Right renal cortex interstitium (tissue), 3 donors: ENCODE data around the gene ASCC1. TPM values are rescaled to one million over a fixed set of nuclear protein-coding genes. Genes with fewer than 3 reads are reported as not detected.

Source experiments
- DNase-seq, 3 donors: peaks; one replicate each; pipeline ENCODE4 v3.0.0-alpha.2; 2013; ENCODE audit warnings: low read depth in 3 of 3, low spot score in 2 of 3
- polyA plus RNA-seq, 3 donors: library from polyadenylated mRNA; unstranded; fragments of 120-200 nt; gene quantifications; one replicate each; pipeline ENCODE4 v1.2.1, GENCODE V29; 2013; ENCODE audit not compliant: insufficient read length in 3 of 3

Gene ASCC1, protein sequence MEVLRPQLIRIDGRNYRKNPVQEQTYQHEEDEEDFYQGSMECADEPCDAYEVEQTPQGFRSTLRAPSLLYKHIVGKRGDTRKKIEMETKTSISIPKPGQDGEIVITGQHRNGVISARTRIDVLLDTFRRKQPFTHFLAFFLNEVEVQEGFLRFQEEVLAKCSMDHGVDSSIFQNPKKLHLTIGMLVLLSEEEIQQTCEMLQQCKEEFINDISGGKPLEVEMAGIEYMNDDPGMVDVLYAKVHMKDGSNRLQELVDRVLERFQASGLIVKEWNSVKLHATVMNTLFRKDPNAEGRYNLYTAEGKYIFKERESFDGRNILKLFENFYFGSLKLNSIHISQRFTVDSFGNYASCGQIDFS
- 10 to 100 TPM; 43.6 to 55.4 (median 45.8) TPM for polyA plus RNA-seq

DNA sequence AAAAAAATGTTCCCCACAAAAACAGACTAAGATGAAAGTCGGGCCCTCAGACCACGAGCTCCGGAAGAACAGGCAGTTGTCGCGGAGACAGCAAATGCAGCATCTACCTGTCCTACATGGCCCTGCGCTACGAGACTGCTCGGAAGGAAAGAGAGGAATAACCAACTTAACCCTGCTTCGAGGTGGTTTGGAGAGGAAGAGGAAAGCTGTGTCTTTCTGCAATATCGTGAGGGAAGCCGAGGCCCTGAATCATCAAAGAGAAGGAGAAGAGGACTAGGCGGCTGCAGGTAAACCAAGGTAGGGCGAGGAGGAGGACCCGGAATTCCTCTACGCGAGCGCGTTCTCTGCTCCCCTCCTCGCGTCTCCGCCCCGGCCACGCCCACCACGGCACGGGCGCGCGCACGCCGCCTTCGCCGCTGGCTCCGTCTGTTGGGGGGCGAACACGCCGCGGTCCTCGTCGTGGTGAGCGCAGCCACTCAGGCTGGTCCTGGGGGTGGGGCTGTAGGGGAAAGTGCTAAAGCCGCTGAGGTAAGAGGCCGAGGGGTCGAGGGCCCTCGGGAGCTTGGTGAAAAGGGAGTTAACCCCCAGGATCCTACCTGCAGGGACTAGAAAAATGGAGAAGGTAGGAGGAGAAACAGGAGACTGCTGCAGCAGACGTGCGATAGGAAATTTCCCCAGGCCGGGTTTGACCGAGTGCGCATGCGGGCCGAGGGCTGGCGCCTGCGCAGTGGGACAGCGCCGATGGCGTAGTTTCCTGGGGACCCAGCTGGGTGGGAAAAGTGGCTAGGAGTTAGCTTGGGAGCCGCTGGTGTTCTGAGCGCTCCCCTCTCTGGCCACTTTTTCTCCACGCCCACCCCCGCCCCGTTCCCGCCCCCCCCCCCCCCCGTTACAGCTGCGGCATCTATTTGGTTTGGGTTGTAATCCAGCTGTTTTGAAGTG lies at the start of gene ASCC1, which contains the start of gene ANAPC16:
Gene ASCC1, minus strand, starts transcription at position 666 of the 939 bp plus-strand sequence. CDS start 2,978 bp downstream, outside the sequence.
Gene ANAPC16, plus strand, starts transcription at position 402 of the 939 bp plus-strand sequence. CDS start 7,903 bp downstream, outside the sequence.
- peak; percentile 90 to 97 (median 92) for DNase-seq

DNA sequence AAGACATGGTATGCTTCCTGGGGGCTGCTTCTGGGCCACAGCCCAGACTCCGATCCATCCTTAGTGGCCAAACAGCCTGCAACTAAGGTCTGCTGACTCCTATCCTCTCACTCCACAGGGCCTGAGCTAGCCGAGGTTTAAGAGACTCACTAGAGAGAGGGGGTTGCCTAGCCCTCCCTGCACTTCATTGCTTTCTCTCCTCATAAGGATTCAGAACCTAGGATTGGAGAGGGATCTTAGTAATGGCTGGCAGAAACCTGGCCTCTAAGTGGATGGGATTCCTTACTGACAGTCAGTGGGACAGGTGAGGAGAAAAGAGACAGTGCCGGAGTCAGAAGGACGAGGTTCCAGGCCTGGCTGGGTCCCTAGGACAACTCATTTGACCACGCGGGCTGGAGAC lies 49.4 kb upstream of the ASCC1 start:
- DNase-seq: no peak

DNA sequence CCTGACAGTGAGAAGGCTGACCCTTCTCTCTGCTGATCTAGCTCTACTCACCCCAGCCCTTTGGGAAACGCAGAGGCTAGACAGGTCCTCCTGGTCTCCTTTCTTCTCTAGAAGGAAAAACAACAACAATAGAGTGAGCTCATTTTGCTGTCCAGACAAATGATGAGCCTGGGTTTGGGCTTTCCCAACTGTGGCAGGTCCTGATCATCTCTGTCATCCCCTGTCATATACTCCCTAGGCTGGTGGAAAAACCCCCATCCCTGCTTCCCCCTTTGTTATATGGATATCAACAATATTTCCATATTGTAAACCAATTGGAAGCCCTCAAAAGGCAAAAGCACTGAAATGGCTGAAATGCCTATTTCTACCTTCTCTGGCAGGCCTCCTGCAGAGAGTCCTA lies 48.5 kb upstream of the ASCC1 start:
- DNase-seq: no peak

DNA sequence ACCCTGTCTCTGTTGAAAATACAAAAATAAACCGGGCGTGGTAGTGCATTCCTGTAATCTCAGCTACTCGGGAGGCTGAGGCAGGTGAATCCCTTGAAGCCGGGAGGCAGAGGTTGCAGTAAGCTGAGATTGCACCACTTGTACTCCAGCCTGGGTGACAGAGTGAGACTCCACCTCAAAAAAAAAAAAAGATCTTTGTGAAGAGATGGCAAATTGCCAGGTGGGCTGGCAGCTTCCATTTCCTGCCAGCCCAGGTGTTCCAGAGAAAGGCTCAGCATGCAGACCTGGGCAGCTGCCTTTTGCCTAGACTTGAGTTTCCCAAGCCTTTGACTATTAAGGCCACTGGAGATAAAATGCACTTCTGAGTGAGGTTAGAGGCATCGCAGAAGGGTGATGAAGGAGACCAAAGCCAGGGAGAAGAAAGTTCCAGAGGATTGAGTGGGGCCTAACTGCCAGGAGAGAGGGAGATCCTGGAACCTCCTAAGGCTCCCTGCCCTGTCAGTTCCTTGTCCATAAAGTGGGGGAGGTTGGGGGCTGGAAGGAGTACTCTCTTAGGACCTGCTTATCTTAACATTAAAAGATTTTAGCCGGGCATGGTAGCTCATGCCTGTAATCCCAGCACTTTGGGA lies 47.7 kb upstream of the ASCC1 start:
- no peak for DNase-seq

DNA sequence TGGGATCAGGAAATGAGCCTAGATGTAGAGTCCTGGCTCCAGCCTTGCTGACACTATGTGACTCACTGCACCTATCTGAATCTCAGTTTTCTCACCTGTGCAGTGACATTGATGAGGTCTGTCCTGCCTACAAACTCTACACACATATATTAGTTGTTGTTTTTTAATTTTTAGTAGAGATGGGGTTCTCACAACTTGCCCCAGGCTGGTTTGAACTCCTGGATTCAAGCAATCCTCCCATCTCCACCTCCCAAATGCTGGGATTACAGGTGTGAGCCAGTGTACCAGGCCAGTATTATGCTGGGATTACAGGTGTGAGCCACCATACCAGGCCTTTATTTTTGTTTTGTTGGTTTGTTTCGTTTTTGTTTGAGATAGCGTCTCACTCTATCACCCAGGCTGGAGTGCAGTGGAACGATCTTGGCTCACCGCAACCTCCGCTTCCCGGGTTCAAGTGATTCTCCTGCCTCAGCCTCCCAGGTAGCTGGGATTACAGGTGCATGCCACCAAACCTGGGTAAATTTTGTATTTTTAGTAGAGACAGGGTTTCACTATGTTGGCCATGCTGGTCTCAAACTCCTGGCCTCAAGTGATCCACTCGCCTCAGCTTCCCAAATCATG lies 45.8 kb upstream of the ASCC1 start:
- DNase-seq: no peak

DNA sequence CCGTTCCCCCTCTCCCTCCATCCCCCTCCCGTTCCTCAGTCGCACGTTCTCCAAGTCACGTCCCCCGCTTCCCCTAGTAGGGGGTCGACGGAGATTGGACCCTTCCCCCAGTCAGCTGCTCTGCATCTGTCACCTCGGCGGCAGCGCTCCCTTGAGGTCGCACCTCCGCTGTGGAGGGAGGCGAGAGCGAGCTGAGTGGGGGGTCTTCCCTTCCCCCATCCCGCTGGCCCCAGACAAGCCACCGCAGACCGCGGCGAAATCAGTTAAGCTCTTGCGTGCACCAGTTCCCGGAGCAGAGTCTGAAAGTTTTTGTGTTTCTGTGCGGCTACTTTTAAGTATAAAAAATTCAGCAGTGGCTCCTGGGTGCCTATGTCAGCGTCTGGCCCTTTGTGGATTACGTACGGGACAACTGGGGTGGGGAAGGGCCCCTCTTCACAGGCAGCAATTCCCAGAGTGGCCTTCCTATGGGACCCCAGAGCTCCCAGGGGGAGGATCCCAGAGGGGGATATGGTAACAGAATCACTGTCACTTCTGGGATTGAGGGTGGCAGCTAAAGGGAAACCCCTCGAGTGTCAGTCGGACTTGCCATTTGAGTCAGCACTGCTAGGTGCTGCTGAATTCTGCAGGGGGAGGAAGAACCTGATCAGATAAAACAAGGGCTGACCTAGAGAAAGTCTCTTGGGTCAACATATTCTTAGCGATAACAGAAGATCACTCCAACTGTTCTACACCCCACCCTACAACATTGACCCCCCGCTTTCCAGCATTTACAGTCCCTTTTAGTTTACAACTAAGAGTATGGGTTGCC lies 45.1 kb upstream of the ASCC1 start:
- DNase-seq: no peak

DNA sequence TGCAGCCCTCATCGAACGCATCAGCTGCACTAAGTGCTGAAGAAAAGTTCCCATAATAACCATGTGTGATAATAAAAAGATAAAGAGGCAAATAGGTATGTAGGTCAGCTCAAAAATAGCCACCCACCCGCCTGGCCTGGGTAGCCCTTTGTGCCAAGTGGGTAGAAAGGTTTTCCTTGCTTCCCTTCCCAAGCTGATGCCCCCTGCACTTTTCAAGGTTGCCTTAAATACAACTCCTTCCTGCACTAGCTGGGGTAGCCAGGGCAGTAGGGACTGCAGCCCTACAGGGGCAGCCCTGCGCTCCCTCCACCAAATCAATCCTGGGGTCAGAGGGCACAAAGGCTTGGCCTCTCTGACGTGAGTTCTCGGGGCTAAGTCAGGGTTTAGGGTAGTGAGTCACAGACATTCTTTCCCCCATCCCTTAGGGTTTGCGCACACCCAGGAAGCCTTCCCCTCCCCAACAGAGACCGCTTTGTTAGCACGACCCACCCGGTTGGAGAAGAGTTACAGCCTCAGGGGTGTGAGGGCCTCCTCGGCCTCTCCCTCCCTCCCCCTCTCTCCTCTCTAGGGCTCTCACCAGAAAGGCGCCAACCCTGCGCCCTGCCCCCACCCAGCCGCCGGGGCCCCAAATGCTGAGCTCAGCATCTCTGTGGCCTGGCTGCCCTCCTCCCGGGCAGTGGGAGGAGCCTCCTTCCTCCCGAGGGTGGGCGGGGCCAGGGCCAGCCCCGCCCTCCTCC lies 44.3 kb upstream of the ASCC1 start:
- DNase-seq: peak in 2 of 3 donors; percentile 88 to 89

DNA sequence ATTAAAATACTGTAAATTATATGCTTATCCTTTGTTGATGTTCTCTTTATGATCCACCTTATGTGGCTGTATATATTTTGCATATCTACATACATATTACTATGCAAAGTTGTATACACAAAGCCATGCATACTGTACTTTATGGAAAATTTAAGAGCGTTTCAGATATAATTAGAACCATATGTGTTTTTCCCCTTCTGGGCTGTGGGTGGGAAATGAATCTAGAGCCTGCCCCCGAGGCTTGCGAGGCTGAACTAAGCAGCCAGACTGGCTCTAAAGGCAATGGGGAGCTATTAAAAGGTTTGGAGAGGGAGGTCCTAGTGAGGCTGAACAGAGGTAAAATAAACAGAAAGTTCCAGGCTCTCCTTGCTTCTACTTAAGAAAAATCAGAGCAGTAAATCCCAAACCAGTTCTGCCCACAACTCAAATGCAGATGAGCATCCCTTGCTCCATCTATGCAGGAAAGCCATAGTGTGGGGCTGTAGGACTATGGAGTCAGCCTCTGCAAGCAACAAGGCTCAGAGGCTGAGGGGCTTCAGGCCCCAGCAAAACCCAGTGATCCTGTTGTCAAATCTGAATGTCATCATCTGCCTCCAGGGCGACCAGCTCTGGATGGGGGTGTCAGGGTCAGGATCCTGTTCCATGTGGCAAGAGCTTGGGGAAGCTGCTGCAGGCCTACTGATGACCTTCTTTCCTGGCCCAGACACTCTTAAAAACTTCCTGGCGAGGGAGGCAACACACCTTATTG lies 43.6 kb upstream of the ASCC1 start:
- no peak for DNase-seq

DNA sequence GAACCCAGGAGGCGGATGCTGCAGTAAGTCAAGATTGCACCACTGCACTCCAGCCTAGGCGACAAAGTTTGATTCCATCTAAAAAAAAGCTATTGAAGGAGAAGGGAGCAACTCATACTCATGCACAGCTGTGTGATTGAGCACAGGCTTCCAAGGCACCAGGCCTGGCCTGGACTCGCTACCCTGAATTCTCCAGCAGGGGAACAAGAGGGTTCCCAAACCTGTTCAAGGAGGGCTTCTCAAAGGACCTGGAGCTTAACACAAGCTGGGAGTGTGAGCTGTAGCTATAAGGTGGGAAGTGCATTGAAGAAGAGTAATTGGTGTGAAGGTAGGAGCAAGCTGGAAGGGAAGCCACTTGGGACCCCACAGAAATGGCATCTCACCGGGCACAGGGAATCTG lies 42.5 kb upstream of the ASCC1 start:
- no peak for DNase-seq

DNA sequence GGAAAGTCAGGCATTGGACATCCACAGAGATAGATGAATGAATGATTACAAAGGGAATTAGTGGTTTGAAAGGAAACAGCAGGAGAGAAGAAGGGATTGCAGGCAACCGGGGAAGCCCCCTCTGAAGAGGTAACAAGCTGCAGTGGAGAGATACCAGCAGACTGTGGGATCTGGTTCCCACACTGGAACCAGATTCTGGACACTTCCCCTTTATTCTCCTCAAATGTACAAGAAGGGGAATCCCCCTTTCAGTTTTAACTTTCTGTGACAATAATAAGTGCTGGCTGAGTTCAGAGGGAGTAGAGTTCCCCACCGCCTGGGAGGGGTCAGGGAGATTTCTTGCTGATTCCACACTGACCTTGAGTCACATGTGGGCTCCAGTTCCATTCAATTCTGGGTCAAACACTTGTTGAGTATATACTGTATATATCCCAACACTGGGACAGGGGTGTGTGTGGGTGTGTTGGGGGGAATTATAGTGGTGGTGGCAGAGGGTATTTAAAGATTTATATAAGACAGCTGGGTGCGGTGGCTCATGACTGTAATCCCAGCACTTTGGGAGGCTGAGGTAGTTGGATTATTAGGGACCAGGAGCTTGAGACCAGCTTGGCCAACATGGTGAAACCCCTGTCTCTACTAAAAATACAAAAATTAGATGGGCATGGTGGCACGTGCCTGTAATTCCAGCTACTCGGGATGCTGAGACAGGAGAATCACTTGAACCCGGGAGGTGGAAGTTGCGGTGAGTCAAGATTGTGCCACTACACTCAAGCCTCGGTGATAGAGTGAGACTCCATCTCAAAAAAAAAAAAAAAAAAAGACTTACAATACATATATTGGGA lies 41.2 kb upstream of the ASCC1 start:
- DNase-seq: no peak

DNA sequence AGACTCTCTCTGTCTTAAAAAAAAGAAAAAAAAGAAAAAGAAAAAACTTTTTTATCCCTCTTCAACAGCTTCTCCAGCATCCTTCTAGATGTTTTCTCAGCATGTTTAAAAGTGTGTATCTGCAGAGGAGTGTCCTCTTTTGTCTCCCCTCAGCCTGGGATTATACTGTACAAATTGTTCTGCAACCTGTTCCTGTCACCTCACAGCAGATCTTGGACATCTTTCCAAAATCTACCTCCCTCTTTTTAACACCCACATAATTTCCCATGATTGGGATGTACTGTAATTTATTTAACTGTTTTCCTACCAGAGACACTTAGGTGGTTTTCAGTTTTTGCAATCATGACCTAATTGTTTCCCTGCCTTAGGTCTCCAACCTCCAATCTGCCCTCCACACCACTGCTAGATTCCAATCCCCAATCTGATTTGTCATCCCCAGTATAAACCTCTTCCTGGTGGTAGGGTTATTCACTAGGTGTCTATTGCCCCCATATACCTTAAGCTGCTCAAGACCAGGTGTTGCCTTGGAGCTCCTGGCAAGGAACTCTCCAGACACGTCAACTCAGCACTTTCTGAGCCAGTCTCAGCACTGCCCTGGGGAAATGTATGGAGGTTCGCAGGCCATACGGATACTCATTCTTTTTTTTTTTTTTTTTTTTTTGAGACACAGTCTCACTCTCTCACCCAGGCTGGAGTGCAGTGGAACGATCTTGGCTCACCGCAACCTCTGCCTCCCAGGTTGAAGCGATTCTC lies 40.1 kb upstream of the ASCC1 start:
- no peak for DNase-seq

DNA sequence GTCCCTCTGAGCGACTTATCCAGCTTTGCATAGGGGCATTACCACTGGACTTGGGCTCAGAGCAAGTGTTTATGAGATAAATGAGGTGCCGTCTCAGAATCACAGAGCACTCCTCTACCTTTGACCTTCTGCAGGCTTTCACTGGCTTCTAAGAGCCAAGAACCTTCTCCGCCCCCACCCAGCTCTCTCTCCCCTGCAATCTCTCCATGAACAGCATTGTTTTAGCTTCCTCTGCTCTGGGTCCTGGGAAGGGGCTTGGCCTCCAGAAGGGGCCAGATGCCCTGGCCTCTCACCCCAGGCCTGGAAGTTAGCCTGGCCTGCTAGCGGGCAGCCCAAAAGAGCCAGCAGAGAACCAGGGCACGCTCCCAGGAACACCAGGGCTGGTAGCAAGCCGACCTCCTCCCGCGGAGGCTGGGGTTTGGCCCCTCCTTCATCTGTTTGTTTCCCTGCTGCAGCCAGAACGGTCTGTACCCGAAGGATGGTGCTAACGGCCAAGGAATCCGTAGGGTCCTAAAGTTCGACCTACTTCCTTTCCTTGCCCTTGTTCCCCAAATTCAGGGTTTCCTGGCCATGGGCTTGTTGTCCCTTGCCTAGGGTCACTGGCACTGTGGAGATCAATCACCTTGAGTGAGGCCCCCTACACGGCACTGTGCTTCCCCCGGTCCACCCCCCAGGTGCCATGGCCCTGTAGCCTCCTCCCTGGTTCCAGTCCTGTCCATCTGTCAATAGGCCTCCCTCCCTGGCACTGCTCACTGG lies 38.9 kb upstream of the ASCC1 start:
- DNase-seq: no peak

DNA sequence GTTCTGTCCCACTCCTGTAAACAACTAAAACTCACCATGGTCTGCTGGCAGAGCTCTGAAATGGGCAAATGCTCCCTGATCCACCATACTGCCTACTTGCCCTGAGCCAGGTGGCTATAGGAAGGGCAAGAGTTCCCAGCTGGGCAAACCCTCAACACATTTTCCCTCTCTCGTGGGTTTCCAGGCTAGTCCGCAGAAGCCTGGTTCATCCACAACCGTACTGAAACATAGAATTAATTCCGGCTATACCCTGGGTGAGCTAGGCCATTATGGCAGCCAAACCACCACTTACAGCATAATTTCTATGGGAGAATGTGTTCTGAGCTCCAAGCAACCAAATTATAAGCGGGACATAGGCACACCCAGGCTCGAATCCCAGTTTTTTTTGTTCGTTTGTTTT lies 37.5 kb upstream of the ASCC1 start:
- DNase-seq: no peak

DNA sequence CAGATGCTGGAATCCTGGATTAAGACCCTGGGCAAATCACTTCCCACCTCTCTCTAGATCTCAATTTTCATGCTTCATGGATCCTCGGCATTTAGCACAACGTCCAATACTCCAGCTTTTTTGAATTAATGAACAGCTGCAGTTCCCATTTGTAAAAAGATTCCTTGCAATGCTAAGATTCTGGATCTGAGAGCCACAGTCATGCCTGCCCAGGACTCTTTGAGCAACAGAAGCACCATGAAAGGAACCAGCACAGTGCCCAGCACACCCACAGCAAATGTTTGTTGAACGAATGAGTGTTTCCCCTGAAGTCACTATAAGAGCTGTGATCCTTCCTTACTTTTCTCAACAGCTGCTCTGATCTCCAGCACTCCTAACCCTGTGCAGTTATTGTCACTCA lies 36.9 kb upstream of the ASCC1 start:
- no peak for DNase-seq

DNA sequence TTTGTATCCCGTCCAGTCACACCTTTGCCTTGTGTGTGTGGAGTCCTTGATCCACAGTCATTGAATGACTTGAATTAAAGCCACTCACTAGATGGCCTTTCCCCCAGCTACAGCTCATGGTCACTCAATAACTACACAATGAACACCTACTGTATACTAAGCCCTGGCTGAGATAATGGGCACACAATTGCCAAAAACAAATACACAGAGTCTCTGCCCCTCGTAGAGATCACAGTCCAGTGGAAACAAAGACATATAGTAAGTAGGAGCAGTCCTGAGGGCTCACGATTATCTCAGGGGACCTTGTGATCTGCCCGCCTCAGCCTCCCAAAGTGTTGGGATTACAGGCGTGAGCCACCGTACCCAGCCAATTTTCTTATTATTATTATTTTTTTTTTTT lies 35.6 kb upstream of the ASCC1 start:
- no peak for DNase-seq

DNA sequence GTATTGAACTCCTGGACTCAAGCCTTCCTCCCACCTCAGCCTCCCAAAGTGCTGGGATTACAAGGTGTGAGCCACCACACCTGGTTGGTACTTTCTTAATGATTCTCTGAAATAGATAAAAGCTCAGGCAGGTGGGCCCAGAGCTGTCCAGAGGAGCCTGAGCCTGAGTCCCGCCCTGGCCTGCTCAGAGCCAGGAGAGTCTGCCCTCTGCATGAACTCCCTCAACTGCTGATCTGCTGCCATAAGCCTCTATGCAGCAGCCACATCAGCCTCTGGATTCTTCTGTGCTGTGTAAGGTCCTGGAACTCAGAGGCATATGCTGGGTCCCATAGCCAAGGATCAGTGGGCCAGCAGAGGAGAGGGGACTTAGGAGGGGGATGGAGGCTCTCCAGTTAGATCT lies 34.6 kb upstream of the ASCC1 start:
- DNase-seq: no peak
